GM12878 (cell line): ENCODE measurements around the gene NOD2. TPM values are rescaled to one million over a fixed set of nuclear protein-coding genes. Genes with fewer than 3 reads are reported as not detected.

Experiments
- ATAC-seq: fragments of 200-7000 bp; cut with Tn5 transposase; 3 replicates; pipeline ENCODE4 v1.9.1; 2020; ENCODE audit warnings: mild to moderate bottlenecking, moderate library complexity
- BruUV-seq: library from RNA; stranded (reverse); fragments of 400-500 nt; replicated peaks from 2 replicates; lab custom pipeline; 2021; lab: Mats Ljungman, UMichigan
- CTCF ChIA-PET: fragments of 300-600 bp; sonication (Branson Sonifier 250); formaldehyde crosslinking; extraction: SDS; loops from one replicate; lab custom pipeline; 2021; ENCODE audit warnings: inconsistent platforms; lab: Yijun Ruan, JAX
- POLR2A ChIA-PET: fragments of 350-600 bp; formaldehyde crosslinking; extraction: SDS; loops from one replicate; lab custom pipeline; 2021; ENCODE audit warnings: inconsistent platforms; lab: Charles Lee
- RAD21 ChIA-PET: fragments of 300-600 bp; sonication (Branson Sonifier 250); formaldehyde crosslinking; loops from one replicate; lab custom pipeline; 2023; ENCODE audit warnings: antibody characterized with exemption; ENCODE audit not compliant: unreplicated experiment; lab: Charles Lee
- SMC1A ChIA-PET: fragments of 300-600 bp; sonication (Branson Sonifier 250); formaldehyde crosslinking; loops from one replicate; lab custom pipeline; 2023; ENCODE audit not compliant: unreplicated experiment, uncharacterized antibody; lab: Charles Lee
- DNase-seq: peaks from one replicate; pipeline ENCODE4 v3.0.0-alpha.2; 2011; ENCODE audit warnings: low read depth, low spot score
- FAIRE-seq: peaks from 3 replicates; lab custom pipeline; 2011; peaks lifted over from hg19 to GRCh38; lab: Jason Lieb, UNC
- H2AFZ ChIP-seq: 2 replicates; pipeline ENCODE4 v1.6.0; 2011; ENCODE audit warnings: low read depth, low read length, control low read depth; ENCODE audit not compliant: control insufficient read depth
- H3K27ac ChIP-seq: 2 replicates; pipeline ENCODE4 v1.5.1; 2011; ENCODE audit warnings: control low read depth; ENCODE audit not compliant: control insufficient read depth, insufficient read depth
- H3K27me3 ChIP-seq, 2 experiments: replicated peaks in 1 of 2; 2 replicates each; pipeline versions ENCODE4 v1.6.0 to v1.6.1; 2011; ENCODE audit warnings: low read length in 1 of 2; ENCODE audit not compliant: control insufficient read depth in 2 of 2, insufficient read depth in 2 of 2
- H3K36me3 ChIP-seq, 2 experiments: 2 replicates each; pipeline ENCODE4 v1.5.1; 2011; ENCODE audit warnings: low read length in 1 of 2; ENCODE audit not compliant: control insufficient read depth in 2 of 2, insufficient read depth in 2 of 2
- H3K4me1 ChIP-seq: 2 replicates; pipeline ENCODE4 v1.6.1; 2011; ENCODE audit warnings: mild to moderate bottlenecking, low read length, moderate library complexity, mixed read lengths; ENCODE audit not compliant: control insufficient read depth, insufficient read depth
- H3K4me2 ChIP-seq: 2 replicates; pipeline ENCODE4 v1.6.0; 2011; ENCODE audit warnings: control low read depth; ENCODE audit not compliant: control insufficient read depth, insufficient read depth
- H3K4me3 ChIP-seq: fragments of 200-600 bp; sonication (generic); 2 replicates; pipeline ENCODE4 v1.5.1; 2016
- H3K79me2 ChIP-seq: 2 replicates; pipeline ENCODE4 v1.6.0; 2011; ENCODE audit warnings: low read length; ENCODE audit not compliant: control insufficient read depth, insufficient read depth
- H3K9ac ChIP-seq: 2 replicates; pipeline ENCODE4 v1.8.0; 2011; ENCODE audit warnings: low read length, control low read depth, mixed read lengths; ENCODE audit not compliant: control insufficient read depth, insufficient read depth
- H3K9me3 ChIP-seq: replicated peaks from 3 replicates; pipeline ENCODE4 v1.5.1; 2011; ENCODE audit warnings: mild to moderate bottlenecking, low read length; ENCODE audit not compliant: control insufficient read depth, insufficient read depth
- H4K20me1 ChIP-seq: 2 replicates; pipeline ENCODE4 v1.6.0; 2011; ENCODE audit not compliant: control insufficient read depth, insufficient read depth
- MEF2A ChIP-seq: IDR thresholded peaks from 2 replicates; pipeline ENCODE4 v1.6.1; 2011; ENCODE audit warnings: low read depth, mild to moderate bottlenecking, low read length, moderate library complexity; ENCODE audit not compliant: insufficient read depth
- MYB ChIP-seq: fragments of 150-350 bp; IDR thresholded peaks from 2 replicates; pipeline ENCODE4 v1.6.1; 2014; ENCODE audit warnings: mild to moderate bottlenecking, low read depth, low read length, borderline replicate concordance
- NBN ChIP-seq: fragments of 450-650 bp; IDR thresholded peaks from 2 replicates; pipeline ENCODE4 v1.6.1; 2016
- YBX1 ChIP-seq: fragments of 450-650 bp; IDR thresholded peaks from 2 replicates; pipeline ENCODE4 v1.6.1; 2016; ENCODE audit warnings: antibody characterized with exemption
- whole genome bisulfite sequencing: methylation state at CpG from one replicate; pipeline ENCODE4 v1.1.6; 2016; ENCODE audit warnings: low lambda C conversion rate; ENCODE audit not compliant: insufficient replicate concordance, insufficient coverage; ENCODE audit errors: missing lambda C conversion rate; 5-methylcytosine and 5-hydroxymethylcytosine counted together
- in situ Hi-C: fragments of 300-500 bp; cut with MboI; formaldehyde crosslinking; loops from 9 replicates; pipeline ENCODE4 v1.14.3; 2018; ENCODE audit warnings: mixed read lengths
- intact Hi-C: fragments of 100-400 bp; cut with micrococcal nuclease; formaldehyde crosslinking; loops from one replicate; pipeline ENCODE4 v1.14.2; 2022; ENCODE audit not compliant: unreplicated experiment
- polyA plus RNA-seq, 11 experiments: library from polyadenylated mRNA; depleted of rRNA in 4 of 11; unstranded in 6 of 11; stranded (reverse) in 5 of 11; fragments of >200 nt; fragmentation: Nextera tagmentation in 4 of 11; fragmentation: Illumina TruSeq in 1 of 11; extraction: Ambion mirVana in 4 of 11; extraction: Trizol in 1 of 11; gene quantifications; 1 replicate in 1 of 11; 2 replicates in 10 of 11; pipeline versions ENCODE4 v1.2.1 to v1.2.3, GENCODE V29; 2011 to 2016; ENCODE audit warnings: inconsistent platforms in 2 of 11, missing spikeins in 2 of 11, low read depth in 1 of 11
- total RNA-seq, 4 experiments: library from RNA; depleted of rRNA in 3 of 4; stranded (reverse); fragments of >200 nt in 3 of 4; fragmentation: Illumina TruSeq in 1 of 4; extraction: Trizol in 1 of 4; gene quantifications; 2 replicates each; pipeline versions ENCODE4 v1.2.1 to v1.2.3, GENCODE V29; 2013 to 2021

Gene NOD2
- total and polyA plus RNA-seq, 10 of the 15 experiments (the other 5 are each of a cell fraction or from before 2014, with no cell fraction given): 1.0 to 18.6 (median 6.7) TPM

DNA sequence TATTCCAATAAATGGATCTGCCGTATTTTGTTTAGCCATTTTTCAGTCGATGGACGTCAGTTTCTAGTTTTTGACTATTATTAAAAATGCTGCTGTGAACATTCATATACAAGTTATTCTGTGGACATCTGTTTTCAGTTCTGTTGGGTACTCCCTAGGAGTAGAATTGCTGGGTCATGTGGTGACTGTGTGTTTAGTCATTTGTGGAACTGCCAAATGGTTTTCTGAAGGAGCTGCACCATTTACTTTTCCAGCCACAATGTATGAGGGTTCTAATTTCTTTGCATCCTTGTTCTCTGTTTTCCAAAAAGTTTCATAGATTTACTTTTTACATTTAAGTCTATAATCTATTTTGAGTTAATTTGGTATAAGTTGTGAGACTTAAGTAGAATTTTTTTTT lies 78.0 kb downstream of the NOD2 start:
- 89% methylated on average over 3 of the region's 3 CpGs for WGBS
- BruUV-seq: no TSS peak
- ChIA-PET POLR2A (no interaction called here), RAD21 (no interaction called here), SMC1A (interaction anchor here (0.9 to 1.5 kb wide), 2 partner anchors 16 to 27 kb away, joined by 3 to 4 read pairs; no protein-coding TSS in a partner anchor), CTCF (no interaction called here)
- intact Hi-C loops (no loop called here), in situ Hi-C loops (no loop called here)
- Histone ChIP-seq H3K79me2 (peaks cover 25% of the 10 kb centered on the region), H4K20me1 (no peaks in the 10 kb centered on the region), H3K27me3 (no peaks in the 10 kb centered on the region), H3K4me3 (no peak overlapping the region), H3K4me2 (no peak overlapping the region), H2AFZ (no peak overlapping the region), H3K9me3 (peaks cover 7% of the 10 kb centered on the region; the same call in 2 of the 3 replicates), H3K9ac (no peak overlapping the region), H3K36me3 (peaks cover 2 to 16% of the 10 kb centered on the region in 2 experiments), H3K27ac (no peak overlapping the region), H3K4me1 (no peaks in the 10 kb centered on the region)
- ATAC-seq: no peak
- FAIRE-seq: no peak
- TF ChIP-seq YBX1: no peak
- no peak for DNase-seq

GRCh38 chr16:50774405-50774804 lies 81.0 kb downstream of the NOD2 start:
- RAD21 ChIA-PET: interaction anchor here (0.7 kb wide), 1 partner anchor 31 kb away, joined by 3 read pairs; no protein-coding TSS in a partner anchor
- Histone ChIP-seq H2AFZ (no peak overlapping the region), H3K79me2 (peaks cover 24% of the 10 kb centered on the region), H3K27ac (no peak overlapping the region), H3K4me1 (no peaks in the 10 kb centered on the region), H3K9ac (no peak overlapping the region), H3K4me2 (no peak overlapping the region)
- in situ Hi-C loops (no loop called here), intact Hi-C loops (no loop called here)
- BruUV-seq: no TSS peak
- DNase-seq: no peak
- CTCF ChIA-PET: interaction anchor here (1.3 to 2.0 kb wide), 2 partner anchors 32 to 107 kb away, joined by 5 to 8 read pairs; no protein-coding TSS in a partner anchor
- SMC1A ChIA-PET: interaction anchor here (0.7 kb wide), 1 partner anchor 10 kb away, joined by 3 read pairs; no protein-coding TSS in a partner anchor
- TF ChIP-seq MYB (no peak), NBN (no peak), MEF2A (no peak)
- TF ChIP-seq, all 136 proteins: peak for 0
- no peaks in the 10 kb centered on the region for H4K20me1 ChIP-seq
- H3K27me3 ChIP-seq: no peaks in the 10 kb centered on the region
- peaks cover 2 to 20% of the 10 kb centered on the region in 2 experiments for H3K36me3 ChIP-seq
- no peak for ATAC-seq
- POLR2A ChIA-PET: interaction anchor here (0.6 kb wide), 1 partner anchor 79 kb away, joined by 3 read pairs; no protein-coding TSS in a partner anchor
- 93% methylated on average over 5 of the region's 5 CpGs for WGBS
- peaks cover 2% of the 10 kb centered on the region; the same call in 2 of the 3 replicates for H3K9me3 ChIP-seq
- H3K4me3 ChIP-seq: no peak overlapping the region
- FAIRE-seq: no peak
